ENCODE data around the gene PDCD7.

DNA sequence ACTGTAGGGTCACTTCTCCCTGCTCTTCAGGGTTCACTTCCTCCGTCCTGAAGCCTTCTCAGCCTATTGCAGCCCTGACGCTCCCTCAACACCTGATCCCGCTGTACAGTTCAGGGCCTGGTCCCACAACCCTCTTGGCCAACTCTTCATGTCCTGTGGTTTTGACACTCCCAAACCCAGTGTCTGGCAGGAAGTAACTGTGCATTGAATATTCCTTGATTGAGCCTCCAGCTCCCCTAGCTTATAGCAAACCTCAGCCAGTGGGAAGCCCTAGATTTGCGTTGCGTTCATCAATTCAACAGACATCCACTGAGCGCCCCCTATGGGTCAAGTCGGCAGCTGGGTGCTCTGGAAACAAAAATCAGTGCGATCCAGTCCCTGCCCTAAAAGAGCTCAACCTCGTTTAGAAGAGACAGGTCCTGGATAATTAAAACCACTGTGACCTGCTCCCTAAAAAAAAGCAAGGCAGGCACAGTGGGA is 32.2 kb downstream of the PDCD7 start:
- TF ChIP-seq, protein P1, sequence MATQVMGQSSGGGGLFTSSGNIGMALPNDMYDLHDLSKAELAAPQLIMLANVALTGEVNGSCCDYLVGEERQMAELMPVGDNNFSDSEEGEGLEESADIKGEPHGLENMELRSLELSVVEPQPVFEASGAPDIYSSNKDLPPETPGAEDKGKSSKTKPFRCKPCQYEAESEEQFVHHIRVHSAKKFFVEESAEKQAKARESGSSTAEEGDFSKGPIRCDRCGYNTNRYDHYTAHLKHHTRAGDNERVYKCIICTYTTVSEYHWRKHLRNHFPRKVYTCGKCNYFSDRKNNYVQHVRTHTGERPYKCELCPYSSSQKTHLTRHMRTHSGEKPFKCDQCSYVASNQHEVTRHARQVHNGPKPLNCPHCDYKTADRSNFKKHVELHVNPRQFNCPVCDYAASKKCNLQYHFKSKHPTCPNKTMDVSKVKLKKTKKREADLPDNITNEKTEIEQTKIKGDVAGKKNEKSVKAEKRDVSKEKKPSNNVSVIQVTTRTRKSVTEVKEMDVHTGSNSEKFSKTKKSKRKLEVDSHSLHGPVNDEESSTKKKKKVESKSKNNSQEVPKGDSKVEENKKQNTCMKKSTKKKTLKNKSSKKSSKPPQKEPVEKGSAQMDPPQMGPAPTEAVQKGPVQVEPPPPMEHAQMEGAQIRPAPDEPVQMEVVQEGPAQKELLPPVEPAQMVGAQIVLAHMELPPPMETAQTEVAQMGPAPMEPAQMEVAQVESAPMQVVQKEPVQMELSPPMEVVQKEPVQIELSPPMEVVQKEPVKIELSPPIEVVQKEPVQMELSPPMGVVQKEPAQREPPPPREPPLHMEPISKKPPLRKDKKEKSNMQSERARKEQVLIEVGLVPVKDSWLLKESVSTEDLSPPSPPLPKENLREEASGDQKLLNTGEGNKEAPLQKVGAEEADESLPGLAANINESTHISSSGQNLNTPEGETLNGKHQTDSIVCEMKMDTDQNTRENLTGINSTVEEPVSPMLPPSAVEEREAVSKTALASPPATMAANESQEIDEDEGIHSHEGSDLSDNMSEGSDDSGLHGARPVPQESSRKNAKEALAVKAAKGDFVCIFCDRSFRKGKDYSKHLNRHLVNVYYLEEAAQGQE (IDR thresholded peaks at IDR 0.05; ENCODE audit: insufficient read depth in 1 of 2, low read depth in 2 of 2, low read length in 1 of 2), result no peak
- peak; percentile 86 for TF ChIP-seq CTCF (IDR thresholded peaks at IDR 0.05)
- TF ChIP-seq POLR2AphosphoS5 (IDR thresholded peaks at IDR 0.05; ENCODE audit: low read depth, low read length), result no peak

Data from Panc1 (cell line).